H1 (cell line): Measurements from ENCODE around the gene CH25H. TPM values are rescaled to one million over a fixed set of nuclear protein-coding genes. Genes with fewer than 3 reads are reported as not detected.

Experiments used
- ASH2L ChIP-seq: fragments of 200-600, 300-600 bp; sonication (generic); IDR thresholded peaks from one replicate; pipeline ENCODE4 v1.7.1; 2017; ENCODE audit warnings: low read length
- BACH1 ChIP-seq: IDR thresholded peaks from 2 replicates; pipeline ENCODE4 v1.6.1; 2012; ENCODE audit warnings: low read length, improper control_type of control experiment
- CHD2 ChIP-seq: IDR thresholded peaks from 2 replicates; pipeline ENCODE4 v1.6.1; 2012; ENCODE audit warnings: low read length, improper control_type of control experiment
- CREB1 ChIP-seq: IDR thresholded peaks from 2 replicates; pipeline ENCODE4 v1.6.1; 2012; ENCODE audit warnings: inconsistent platforms
- EGR1 ChIP-seq: IDR thresholded peaks from 2 replicates; pipeline ENCODE4 v1.6.1; 2011; ENCODE audit warnings: low read depth, low read length, borderline replicate concordance
- MAFK ChIP-seq: IDR thresholded peaks from 2 replicates; pipeline ENCODE4 v1.6.1; 2012; ENCODE audit warnings: low read depth, mild to moderate bottlenecking, improper control_type of control experiment, low read length
- NRF1 ChIP-seq: IDR thresholded peaks from 2 replicates; pipeline ENCODE4 v1.6.1; 2011; ENCODE audit warnings: mild to moderate bottlenecking, low read depth, low read length, improper control_type of control experiment
- SIN3A ChIP-seq, 2 experiments: IDR thresholded peaks in 1 of 2; conservative IDR thresholded peaks in 1 of 2; 2 replicates each; pipeline ENCODE4 v1.6.1; 2011 to 2012; ENCODE audit warnings: low read length in 2 of 2, improper control_type of control experiment in 1 of 2, low read depth in 1 of 2, mild to moderate bottlenecking in 1 of 2
- SIX5 ChIP-seq: IDR thresholded peaks from 2 replicates; pipeline ENCODE4 v1.6.1; 2011; ENCODE audit warnings: mild to moderate bottlenecking, low read depth, low read length
- TEAD4 ChIP-seq: IDR thresholded peaks from 2 replicates; pipeline ENCODE4 v1.6.1; 2012; ENCODE audit warnings: low read depth, low read length, inconsistent platforms, mixed read lengths
- polyA plus RNA-seq, 7 experiments: library from polyadenylated mRNA; depleted of rRNA in 3 of 7; stranded (reverse) in 5 of 7; unstranded in 2 of 7; fragments of >200 nt in 5 of 7; fragments of 200-250 nt in 2 of 7; gene quantifications; 1 replicate in 5 of 7; 2 replicates in 1 of 7; 4 replicates in 1 of 7; pipeline versions ENCODE4 v1.2.1 to v1.2.3, GENCODE V29; 2011 to 2013; ENCODE audit warnings: missing spikeins in 2 of 7, mixed read lengths in 2 of 7
- total RNA-seq: library from RNA; stranded (reverse); fragmentation: NEBNext Ultra II Directional; extraction: Animal tissue kit (Norgen Biotek cat#: 25700); gene quantifications from 2 replicates; pipeline ENCODE4 v1.2.1, GENCODE V29; 2021
- TF ChIP-seq, protein P1 (sequence below): fragments of 300-600 bp; sonication (generic); IDR thresholded peaks from 2 replicates; pipeline ENCODE4 v1.7.1; 2012; ENCODE audit warnings: low read length, moderate library complexity, mild to moderate bottlenecking, inconsistent platforms; ENCODE audit not compliant: insufficient replicate concordance

Gene CH25H
- total and polyA plus RNA-seq, 2 of the 8 experiments (the other 6 are each of a cell fraction or from before 2014, with no cell fraction given) = 0.56 to 1.3 TPM

DNA sequence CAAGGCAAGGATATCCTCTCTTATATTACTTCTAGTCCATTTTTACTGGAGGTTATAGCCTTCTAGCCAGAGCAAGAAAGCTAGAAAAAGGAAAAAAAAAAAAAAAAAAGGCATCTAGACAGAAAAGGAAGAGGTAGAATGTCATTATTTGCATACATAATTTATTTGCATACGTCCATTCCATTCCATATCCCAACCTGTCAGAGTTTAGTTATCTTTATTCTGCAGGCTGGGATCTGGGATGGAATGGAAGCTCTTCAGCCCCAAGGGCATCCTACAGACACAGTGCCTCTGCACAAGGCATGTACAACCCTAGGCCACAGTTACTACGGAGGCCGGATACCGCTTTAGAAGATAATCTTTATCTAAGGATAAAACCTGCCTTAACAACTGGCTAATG is 9.6 kb downstream of the CH25H start (continued):
- TF ChIP-seq, protein P1, sequence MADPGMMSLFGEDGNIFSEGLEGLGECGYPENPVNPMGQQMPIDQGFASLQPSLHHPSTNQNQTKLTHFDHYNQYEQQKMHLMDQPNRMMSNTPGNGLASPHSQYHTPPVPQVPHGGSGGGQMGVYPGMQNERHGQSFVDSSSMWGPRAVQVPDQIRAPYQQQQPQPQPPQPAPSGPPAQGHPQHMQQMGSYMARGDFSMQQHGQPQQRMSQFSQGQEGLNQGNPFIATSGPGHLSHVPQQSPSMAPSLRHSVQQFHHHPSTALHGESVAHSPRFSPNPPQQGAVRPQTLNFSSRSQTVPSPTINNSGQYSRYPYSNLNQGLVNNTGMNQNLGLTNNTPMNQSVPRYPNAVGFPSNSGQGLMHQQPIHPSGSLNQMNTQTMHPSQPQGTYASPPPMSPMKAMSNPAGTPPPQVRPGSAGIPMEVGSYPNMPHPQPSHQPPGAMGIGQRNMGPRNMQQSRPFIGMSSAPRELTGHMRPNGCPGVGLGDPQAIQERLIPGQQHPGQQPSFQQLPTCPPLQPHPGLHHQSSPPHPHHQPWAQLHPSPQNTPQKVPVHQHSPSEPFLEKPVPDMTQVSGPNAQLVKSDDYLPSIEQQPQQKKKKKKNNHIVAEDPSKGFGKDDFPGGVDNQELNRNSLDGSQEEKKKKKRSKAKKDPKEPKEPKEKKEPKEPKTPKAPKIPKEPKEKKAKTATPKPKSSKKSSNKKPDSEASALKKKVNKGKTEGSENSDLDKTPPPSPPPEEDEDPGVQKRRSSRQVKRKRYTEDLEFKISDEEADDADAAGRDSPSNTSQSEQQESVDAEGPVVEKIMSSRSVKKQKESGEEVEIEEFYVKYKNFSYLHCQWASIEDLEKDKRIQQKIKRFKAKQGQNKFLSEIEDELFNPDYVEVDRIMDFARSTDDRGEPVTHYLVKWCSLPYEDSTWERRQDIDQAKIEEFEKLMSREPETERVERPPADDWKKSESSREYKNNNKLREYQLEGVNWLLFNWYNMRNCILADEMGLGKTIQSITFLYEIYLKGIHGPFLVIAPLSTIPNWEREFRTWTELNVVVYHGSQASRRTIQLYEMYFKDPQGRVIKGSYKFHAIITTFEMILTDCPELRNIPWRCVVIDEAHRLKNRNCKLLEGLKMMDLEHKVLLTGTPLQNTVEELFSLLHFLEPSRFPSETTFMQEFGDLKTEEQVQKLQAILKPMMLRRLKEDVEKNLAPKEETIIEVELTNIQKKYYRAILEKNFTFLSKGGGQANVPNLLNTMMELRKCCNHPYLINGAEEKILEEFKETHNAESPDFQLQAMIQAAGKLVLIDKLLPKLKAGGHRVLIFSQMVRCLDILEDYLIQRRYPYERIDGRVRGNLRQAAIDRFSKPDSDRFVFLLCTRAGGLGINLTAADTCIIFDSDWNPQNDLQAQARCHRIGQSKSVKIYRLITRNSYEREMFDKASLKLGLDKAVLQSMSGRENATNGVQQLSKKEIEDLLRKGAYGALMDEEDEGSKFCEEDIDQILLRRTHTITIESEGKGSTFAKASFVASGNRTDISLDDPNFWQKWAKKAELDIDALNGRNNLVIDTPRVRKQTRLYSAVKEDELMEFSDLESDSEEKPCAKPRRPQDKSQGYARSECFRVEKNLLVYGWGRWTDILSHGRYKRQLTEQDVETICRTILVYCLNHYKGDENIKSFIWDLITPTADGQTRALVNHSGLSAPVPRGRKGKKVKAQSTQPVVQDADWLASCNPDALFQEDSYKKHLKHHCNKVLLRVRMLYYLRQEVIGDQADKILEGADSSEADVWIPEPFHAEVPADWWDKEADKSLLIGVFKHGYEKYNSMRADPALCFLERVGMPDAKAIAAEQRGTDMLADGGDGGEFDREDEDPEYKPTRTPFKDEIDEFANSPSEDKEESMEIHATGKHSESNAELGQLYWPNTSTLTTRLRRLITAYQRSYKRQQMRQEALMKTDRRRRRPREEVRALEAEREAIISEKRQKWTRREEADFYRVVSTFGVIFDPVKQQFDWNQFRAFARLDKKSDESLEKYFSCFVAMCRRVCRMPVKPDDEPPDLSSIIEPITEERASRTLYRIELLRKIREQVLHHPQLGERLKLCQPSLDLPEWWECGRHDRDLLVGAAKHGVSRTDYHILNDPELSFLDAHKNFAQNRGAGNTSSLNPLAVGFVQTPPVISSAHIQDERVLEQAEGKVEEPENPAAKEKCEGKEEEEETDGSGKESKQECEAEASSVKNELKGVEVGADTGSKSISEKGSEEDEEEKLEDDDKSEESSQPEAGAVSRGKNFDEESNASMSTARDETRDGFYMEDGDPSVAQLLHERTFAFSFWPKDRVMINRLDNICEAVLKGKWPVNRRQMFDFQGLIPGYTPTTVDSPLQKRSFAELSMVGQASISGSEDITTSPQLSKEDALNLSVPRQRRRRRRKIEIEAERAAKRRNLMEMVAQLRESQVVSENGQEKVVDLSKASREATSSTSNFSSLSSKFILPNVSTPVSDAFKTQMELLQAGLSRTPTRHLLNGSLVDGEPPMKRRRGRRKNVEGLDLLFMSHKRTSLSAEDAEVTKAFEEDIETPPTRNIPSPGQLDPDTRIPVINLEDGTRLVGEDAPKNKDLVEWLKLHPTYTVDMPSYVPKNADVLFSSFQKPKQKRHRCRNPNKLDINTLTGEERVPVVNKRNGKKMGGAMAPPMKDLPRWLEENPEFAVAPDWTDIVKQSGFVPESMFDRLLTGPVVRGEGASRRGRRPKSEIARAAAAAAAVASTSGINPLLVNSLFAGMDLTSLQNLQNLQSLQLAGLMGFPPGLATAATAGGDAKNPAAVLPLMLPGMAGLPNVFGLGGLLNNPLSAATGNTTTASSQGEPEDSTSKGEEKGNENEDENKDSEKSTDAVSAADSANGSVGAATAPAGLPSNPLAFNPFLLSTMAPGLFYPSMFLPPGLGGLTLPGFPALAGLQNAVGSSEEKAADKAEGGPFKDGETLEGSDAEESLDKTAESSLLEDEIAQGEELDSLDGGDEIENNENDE = no peak
- no peak for TF ChIP-seq TEAD4
- no peak for TF ChIP-seq BACH1
- no peak for TF ChIP-seq EGR1
- TF ChIP-seq ASH2L = no peak
- no peak for TF ChIP-seq SIX5
- TF ChIP-seq SIN3A (conservative IDR thresholded peaks at IDR 0.05 in 1 of 2, IDR thresholded peaks at IDR 0.05 in 1 of 2; ENCODE audit: low read depth in 1 of 2, low read length in 2 of 2) = no peak
- no peak for TF ChIP-seq CREB1
- TF ChIP-seq CHD2 = no peak
- no peak for TF ChIP-seq NRF1
- TF ChIP-seq MAFK = no peak
